ENCODE data around the gene CRB1. TPM values are rescaled to one million over a fixed set of nuclear protein-coding genes. Genes with fewer than 3 reads are reported as not detected.

Gene CRB1
- total RNA-seq, 1 donor from 2014 or later = 27.5 TPM

- peak; percentile 22 for DNase-seq
Observed at GRCh38 chr1:197304638-197305200, 36.7 kb downstream of the CRB1 start.

GRCh38 chr1:197305925-197306324 lies 37.9 kb downstream of the CRB1 start:
- no peak for DNase-seq

GRCh38 chr1:197306381-197307062 lies 38.5 kb downstream of the CRB1 start:
- DNase-seq = no peak

- no peak for DNase-seq
Observed at GRCh38 chr1:197307136-197307535, 39.1 kb downstream of the CRB1 start.

GRCh38 chr1:197307551-197307950 lies 39.5 kb downstream of the CRB1 start:
- no peak for DNase-seq

GRCh38 chr1:197311081-197311480 lies 43.0 kb downstream of the CRB1 start:
- DNase-seq = no peak

GRCh38 chr1:197312163-197312562 lies 44.1 kb downstream of the CRB1 start:
- DNase-seq = no peak

- DNase-seq = no peak
Observed at GRCh38 chr1:197313713-197314112, 45.7 kb downstream of the CRB1 start.

- no peak for DNase-seq
Observed at GRCh38 chr1:197314682-197315081, 46.6 kb downstream of the CRB1 start.

GRCh38 chr1:197319631-197320030 lies 51.6 kb downstream of the CRB1 start:
- no peak for DNase-seq

- DNase-seq = no peak
Observed at GRCh38 chr1:197320991-197321531, 53.0 kb downstream of the CRB1 start.

- DNase-seq = no peak
Observed at GRCh38 chr1:197321811-197322210, 53.8 kb downstream of the CRB1 start.

- DNase-seq = no peak
Observed at GRCh38 chr1:197327776-197328364, 59.8 kb downstream of the CRB1 start.

GRCh38 chr1:197330213-197330612 lies 62.2 kb downstream of the CRB1 start:
- no peak for DNase-seq

GRCh38 chr1:197331565-197331964 lies 63.5 kb downstream of the CRB1 start:
- no peak for DNase-seq

- no peak for DNase-seq
Observed at GRCh38 chr1:197333041-197333440, 65.0 kb downstream of the CRB1 start.

GRCh38 chr1:197336571-197336970 lies 68.5 kb downstream of the CRB1 start:
- DNase-seq = no peak

GRCh38 chr1:197339106-197340060 lies 71.3 kb downstream of the CRB1 start:
- DNase-seq = no peak

- no peak for DNase-seq
Observed at GRCh38 chr1:197341626-197342025, 73.6 kb downstream of the CRB1 start.

GRCh38 chr1:197342044-197342565 lies 74.1 kb downstream of the CRB1 start:
- DNase-seq = no peak

- DNase-seq = no peak
Observed at GRCh38 chr1:197342669-197343068, 74.6 kb downstream of the CRB1 start.

GRCh38 chr1:197343663-197344273 lies 75.7 kb downstream of the CRB1 start:
- no peak for DNase-seq

Measured in occipital lobe (tissue), 2 donors.